Natural killer cell (primary cell): ENCODE measurements around the gene PRKAR1B. TPM values are rescaled to one million over a fixed set of nuclear protein-coding genes. Genes with fewer than 3 reads are reported as not detected.

Experiments
- ATAC-seq, 3 donors: fragments of 150-1000 bp in 2 of 3; fragments of 200-7000 bp in 1 of 3; cut with Tn5 transposase; 1 replicate in 1 of 3; 2 replicates in 2 of 3; pipeline ENCODE4 v1.10.0; 2021; ENCODE audit warnings: mild to moderate bottlenecking in 2 of 3, moderate library complexity in 2 of 3
- DNase-seq, 2 donors: peaks; one replicate each; pipeline versions ENCODE4 v3.0.0 to v3.0.0-alpha.2; 2013 to 2021; ENCODE audit warnings: mixed read lengths in 1 of 2
- H3K27ac ChIP-seq: one replicate; pipeline ENCODE4 v1.5.1; 2013; ENCODE audit warnings: mild to moderate bottlenecking, low read length
- H3K27me3 ChIP-seq: one replicate; pipeline ENCODE4 v1.6.1; 2013; ENCODE audit warnings: low read length; ENCODE audit not compliant: control insufficient read depth, insufficient read depth
- H3K36me3 ChIP-seq: one replicate; pipeline ENCODE4 v1.6.1; 2013; ENCODE audit warnings: low read length; ENCODE audit not compliant: control insufficient read depth, insufficient read depth
- H3K4me1 ChIP-seq: one replicate; pipeline ENCODE4 v1.6.1; 2013; ENCODE audit warnings: low read length; ENCODE audit not compliant: control insufficient read depth, insufficient read depth
- H3K4me3 ChIP-seq: one replicate; pipeline ENCODE4 v1.5.1; 2013; ENCODE audit warnings: low read length
- H3K9me3 ChIP-seq: one replicate; pipeline ENCODE4 v1.6.1; 2013; ENCODE audit warnings: low read length; ENCODE audit not compliant: control insufficient read depth, insufficient read depth
- H3K27ac Mint-ChIP-seq, 2 donors: one replicate each; pipeline ENCODE4 v1.8.0; 2022; ENCODE audit warnings: mild to moderate bottlenecking in 2 of 2, mixed read lengths in 2 of 2, moderate library complexity in 1 of 2
- H3K27me3 Mint-ChIP-seq, 2 donors: one replicate each; pipeline ENCODE4 v1.8.0; 2022; ENCODE audit warnings: low read depth in 2 of 2, mixed read lengths in 2 of 2
- H3K36me3 Mint-ChIP-seq: one replicate; pipeline ENCODE4 v1.8.0; 2022; ENCODE audit warnings: mixed read lengths
- H3K4me1 Mint-ChIP-seq, 2 donors: one replicate each; pipeline ENCODE4 v1.8.0; 2022; ENCODE audit warnings: mixed read lengths in 2 of 2
- H3K4me3 Mint-ChIP-seq: one replicate; pipeline ENCODE4 v1.8.0; 2022; ENCODE audit warnings: mild to moderate bottlenecking, moderate library complexity, mixed read lengths
- H3K9me3 Mint-ChIP-seq, 2 donors: one replicate each; pipeline ENCODE4 v1.8.0; 2022; ENCODE audit warnings: mixed read lengths in 2 of 2
- CTCF ChIP-seq: fragments of 200-600 bp; IDR thresholded peaks from one replicate; pipeline ENCODE4 v1.8.0; 2022; ENCODE audit warnings: antibody characterized with exemption
- WGBS: methylation state at CpG from one replicate; pipeline ENCODE4 v1.1.7; 2013; ENCODE audit warnings: missing lambda C conversion rate; ENCODE audit not compliant: insufficient coverage; 5-methylcytosine and 5-hydroxymethylcytosine counted together
- intact Hi-C: fragments of 100-400 bp; cut with micrococcal nuclease; formaldehyde crosslinking; loops from one replicate; pipeline ENCODE4 v1.14.2; 2022
- total RNA-seq, 4 donors: library from RNA; stranded (reverse); fragments of 120-200 nt in 1 of 4; gene quantifications; one replicate each; pipeline versions ENCODE4 v1.2.3 to v1.2.4, GENCODE V29; 2013 to 2022

PRKAR1B gene
- total RNA-seq, 3 donors from 2014 or later (not counting 1 experiment from before 2014, with no cell fraction given): 2.4 to 3.8 (median 3.0) TPM

DNA sequence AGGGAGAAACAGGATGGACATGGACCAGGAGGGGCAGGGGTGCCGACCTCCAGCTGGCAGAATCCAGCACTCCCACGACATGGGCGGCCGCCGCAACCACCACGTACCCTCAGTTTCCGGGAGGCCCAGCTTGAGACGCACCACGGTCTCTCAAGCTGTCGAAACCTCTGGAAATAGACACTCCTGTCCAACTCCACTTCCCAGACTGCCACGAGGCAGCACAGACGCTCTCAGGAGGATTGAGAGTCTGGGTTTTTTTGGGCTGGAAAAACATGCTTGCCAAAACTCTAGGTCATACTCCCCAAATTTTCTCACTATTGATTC lies 169.6 kb downstream of the PRKAR1B start:
- WGBS: 98% methylated on average over 12 of the region's 12 CpGs
- no peaks in the 10 kb centered on the region for H3K9me3 Mint-ChIP-seq
- no peak for TF ChIP-seq CTCF
- no peaks in the 10 kb centered on the region for H3K27me3 Mint-ChIP-seq
- Histone ChIP-seq H3K27me3 (no peaks in the 10 kb centered on the region), H3K9me3 (no peaks in the 10 kb centered on the region), H3K4me3 (no peak overlapping the region), H3K27ac (no peak overlapping the region), H3K36me3 (no peaks in the 10 kb centered on the region), H3K4me1 (no peaks in the 10 kb centered on the region)
- intact Hi-C loops: no loop called here
- no peak for ATAC-seq
- DNase-seq: no peak
- no peak overlapping the region for H3K27ac Mint-ChIP-seq
- H3K4me1 Mint-ChIP-seq: peaks cover 2 to 4% of the 10 kb centered on the region in 2 donors
- no peak overlapping the region for H3K4me3 Mint-ChIP-seq
- H3K36me3 Mint-ChIP-seq: no peaks in the 10 kb centered on the region

- Histone ChIP-seq H3K4me3 (no peak overlapping the region), H3K27me3 (no peaks in the 10 kb centered on the region), H3K4me1 (no peaks in the 10 kb centered on the region), H3K36me3 (no peaks in the 10 kb centered on the region), H3K9me3 (no peaks in the 10 kb centered on the region), H3K27ac (no peak overlapping the region)
- DNase-seq: no peak
- Mint-ChIP-seq H3K4me3 (no peak overlapping the region), H3K27ac (no peak overlapping the region), H3K27me3 (no peaks in the 10 kb centered on the region), H3K4me1 (no peaks in the 10 kb centered on the region), H3K36me3 (no peaks in the 10 kb centered on the region), H3K9me3 (no peaks in the 10 kb centered on the region)
- no peak for TF ChIP-seq CTCF
- 98% methylated on average over 30 of the region's 32 CpGs for WGBS
- intact Hi-C loops: no loop called here
- ATAC-seq: no peak
Measured at GRCh38 chr7:556837-557557, 170.1 kb downstream of the PRKAR1B start.

DNA sequence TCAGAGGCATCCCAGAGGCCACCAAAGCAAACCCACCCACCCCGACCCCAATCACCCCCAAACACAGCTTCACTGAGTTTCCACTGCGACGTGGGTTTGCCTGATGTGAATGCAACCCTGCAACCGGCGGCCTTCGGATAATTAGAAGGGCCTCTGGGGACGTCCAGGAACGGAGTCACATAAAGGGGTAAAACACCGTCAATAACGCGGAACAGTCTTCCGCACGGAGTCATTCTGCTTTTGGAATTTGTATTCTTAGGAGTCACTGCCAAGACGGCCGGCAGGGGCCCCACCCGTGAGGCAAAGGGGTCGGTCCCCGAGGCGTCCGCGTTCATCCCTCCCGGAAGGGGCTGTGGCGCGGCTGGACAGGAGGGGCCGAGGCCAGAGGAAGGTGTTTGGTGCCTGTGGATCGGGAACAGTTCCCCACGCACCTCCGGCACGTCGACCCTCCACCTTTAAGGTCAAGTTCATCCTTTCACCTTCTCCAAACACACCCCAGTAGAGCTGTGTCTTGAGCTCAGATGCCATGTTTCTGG lies 170.7 kb downstream of the PRKAR1B start:
- intact Hi-C loops: no loop called here
- 94% methylated on average over 30 of the region's 30 CpGs for WGBS

More for the DNA sequence above, 170.7 kb downstream of the PRKAR1B start:
- Histone ChIP-seq H3K9me3 (no peaks in the 10 kb centered on the region), H3K4me1 (no peaks in the 10 kb centered on the region), H3K4me3 (no peak overlapping the region), H3K27ac (no peak overlapping the region), H3K27me3 (no peaks in the 10 kb centered on the region), H3K36me3 (no peaks in the 10 kb centered on the region)
- Mint-ChIP-seq H3K27me3 (no peaks in the 10 kb centered on the region), H3K4me3 (no peak overlapping the region), H3K4me1 (no peaks in the 10 kb centered on the region), H3K36me3 (no peaks in the 10 kb centered on the region), H3K9me3 (no peaks in the 10 kb centered on the region), H3K27ac (no peak overlapping the region)
- DNase-seq (no peak), ATAC-seq (no peak)
- no peak for TF ChIP-seq CTCF
